GM12878 (cell line): ENCODE measurements around the gene TRPM5. TPM values are rescaled to one million over a fixed set of nuclear protein-coding genes. Genes with fewer than 3 reads are reported as not detected.

Experiments
- ATAC-seq: fragments of 200-7000 bp; cut with Tn5 transposase; 3 replicates; pipeline ENCODE4 v1.9.1; 2020; ENCODE audit warnings: mild to moderate bottlenecking, moderate library complexity
- BruUV-seq: library from RNA; stranded (reverse); fragments of 400-500 nt; replicated peaks from 2 replicates; lab custom pipeline; 2021; lab: Mats Ljungman, UMichigan
- CTCF ChIA-PET: fragments of 300-600 bp; sonication (Branson Sonifier 250); formaldehyde crosslinking; extraction: SDS; loops from one replicate; lab custom pipeline; 2021; ENCODE audit warnings: inconsistent platforms; lab: Yijun Ruan, JAX
- POLR2A ChIA-PET: fragments of 350-600 bp; formaldehyde crosslinking; extraction: SDS; loops from one replicate; lab custom pipeline; 2021; ENCODE audit warnings: inconsistent platforms; lab: Charles Lee
- RAD21 ChIA-PET: fragments of 300-600 bp; sonication (Branson Sonifier 250); formaldehyde crosslinking; loops from one replicate; lab custom pipeline; 2023; ENCODE audit warnings: antibody characterized with exemption; ENCODE audit not compliant: unreplicated experiment; lab: Charles Lee
- SMC1A ChIA-PET: fragments of 300-600 bp; sonication (Branson Sonifier 250); formaldehyde crosslinking; loops from one replicate; lab custom pipeline; 2023; ENCODE audit not compliant: unreplicated experiment, uncharacterized antibody; lab: Charles Lee
- DNase-seq: peaks from one replicate; pipeline ENCODE4 v3.0.0-alpha.2; 2011; ENCODE audit warnings: low read depth, low spot score
- FAIRE-seq: peaks from 3 replicates; lab custom pipeline; 2011; peaks lifted over from hg19 to GRCh38; lab: Jason Lieb, UNC
- H2AFZ ChIP-seq: 2 replicates; pipeline ENCODE4 v1.6.0; 2011; ENCODE audit warnings: low read depth, low read length, control low read depth; ENCODE audit not compliant: control insufficient read depth
- H3K27ac ChIP-seq: 2 replicates; pipeline ENCODE4 v1.5.1; 2011; ENCODE audit warnings: control low read depth; ENCODE audit not compliant: control insufficient read depth, insufficient read depth
- H3K27me3 ChIP-seq, 2 experiments: replicated peaks in 1 of 2; 2 replicates each; pipeline versions ENCODE4 v1.6.0 to v1.6.1; 2011; ENCODE audit warnings: low read length in 1 of 2; ENCODE audit not compliant: control insufficient read depth in 2 of 2, insufficient read depth in 2 of 2
- H3K36me3 ChIP-seq, 2 experiments: 2 replicates each; pipeline ENCODE4 v1.5.1; 2011; ENCODE audit warnings: low read length in 1 of 2; ENCODE audit not compliant: control insufficient read depth in 2 of 2, insufficient read depth in 2 of 2
- H3K4me1 ChIP-seq: 2 replicates; pipeline ENCODE4 v1.6.1; 2011; ENCODE audit warnings: mild to moderate bottlenecking, low read length, moderate library complexity, mixed read lengths; ENCODE audit not compliant: control insufficient read depth, insufficient read depth
- H3K4me2 ChIP-seq: 2 replicates; pipeline ENCODE4 v1.6.0; 2011; ENCODE audit warnings: control low read depth; ENCODE audit not compliant: control insufficient read depth, insufficient read depth
- H3K4me3 ChIP-seq: fragments of 200-600 bp; sonication (generic); 2 replicates; pipeline ENCODE4 v1.5.1; 2016
- H3K79me2 ChIP-seq: 2 replicates; pipeline ENCODE4 v1.6.0; 2011; ENCODE audit warnings: low read length; ENCODE audit not compliant: control insufficient read depth, insufficient read depth
- H3K9ac ChIP-seq: 2 replicates; pipeline ENCODE4 v1.8.0; 2011; ENCODE audit warnings: low read length, control low read depth, mixed read lengths; ENCODE audit not compliant: control insufficient read depth, insufficient read depth
- H3K9me3 ChIP-seq: replicated peaks from 3 replicates; pipeline ENCODE4 v1.5.1; 2011; ENCODE audit warnings: mild to moderate bottlenecking, low read length; ENCODE audit not compliant: control insufficient read depth, insufficient read depth
- H4K20me1 ChIP-seq: 2 replicates; pipeline ENCODE4 v1.6.0; 2011; ENCODE audit not compliant: control insufficient read depth, insufficient read depth
- DPF2 ChIP-seq: fragments of 450-650 bp; IDR thresholded peaks from 2 replicates; pipeline ENCODE4 v1.6.1; 2017; ENCODE audit warnings: mild to moderate bottlenecking
- HDAC2 ChIP-seq: fragments of 200-600 bp; sonication (generic); IDR thresholded peaks from 2 replicates; pipeline ENCODE4 v1.6.1; 2017
- HDGF ChIP-seq: fragments of 450-650 bp; IDR thresholded peaks from 2 replicates; pipeline ENCODE4 v1.6.1; 2016; ENCODE audit warnings: antibody characterized with exemption
- IKZF2 ChIP-seq, 2 experiments: fragments of 450-650 bp; IDR thresholded peaks; 2 replicates each; pipeline ENCODE4 v1.6.1; 2017; ENCODE audit warnings: mild to moderate bottlenecking in 2 of 2, moderate library complexity in 2 of 2
- KDM1A ChIP-seq: fragments of 200-600 bp; sonication (generic); IDR thresholded peaks from 2 replicates; pipeline ENCODE4 v1.6.1; 2016; ENCODE audit warnings: borderline replicate concordance
- MYB ChIP-seq: fragments of 150-350 bp; IDR thresholded peaks from 2 replicates; pipeline ENCODE4 v1.6.1; 2014; ENCODE audit warnings: mild to moderate bottlenecking, low read depth, low read length, borderline replicate concordance
- MYC ChIP-seq: IDR thresholded peaks from 2 replicates; pipeline ENCODE4 v1.6.1; 2011; ENCODE audit warnings: mild to moderate bottlenecking, low read length, moderate library complexity, inconsistent platforms; ENCODE audit not compliant: insufficient read depth, insufficient replicate concordance, insufficient read length, severe bottlenecking
- NFIC ChIP-seq: IDR thresholded peaks from 2 replicates; pipeline ENCODE4 v1.6.1; 2012; ENCODE audit warnings: low read depth, mild to moderate bottlenecking, inconsistent platforms, low read length, moderate library complexity
- PML ChIP-seq: IDR thresholded peaks from 2 replicates; pipeline ENCODE4 v1.6.1; 2012; ENCODE audit warnings: low read length, inconsistent platforms
- RCOR1 ChIP-seq: conservative IDR thresholded peaks from 2 replicates; pipeline ENCODE4 v1.6.1; 2012; ENCODE audit warnings: low read depth, low read length, improper control_type of control experiment
- STAT3 ChIP-seq: IDR thresholded peaks from 2 replicates; pipeline ENCODE4 v1.6.1; 2011; ENCODE audit warnings: low read depth, low read length, improper control_type of control experiment
- TBL1XR1 ChIP-seq: IDR thresholded peaks from 2 replicates; pipeline ENCODE4 v1.6.1; 2012; ENCODE audit warnings: low read depth, low read length, improper control_type of control experiment
- WGBS: methylation state at CpG from one replicate; pipeline ENCODE4 v1.1.6; 2016; ENCODE audit warnings: low lambda C conversion rate; ENCODE audit not compliant: insufficient replicate concordance, insufficient coverage; ENCODE audit errors: missing lambda C conversion rate; 5-methylcytosine and 5-hydroxymethylcytosine counted together
- in situ Hi-C: fragments of 300-500 bp; cut with MboI; formaldehyde crosslinking; loops from 9 replicates; pipeline ENCODE4 v1.14.3; 2018; ENCODE audit warnings: mixed read lengths
- intact Hi-C: fragments of 100-400 bp; cut with micrococcal nuclease; formaldehyde crosslinking; loops from one replicate; pipeline ENCODE4 v1.14.2; 2022; ENCODE audit not compliant: unreplicated experiment
- polyA plus RNA-seq, 11 experiments: library from polyadenylated mRNA; depleted of rRNA in 4 of 11; unstranded in 6 of 11; stranded (reverse) in 5 of 11; fragments of >200 nt; fragmentation: Nextera tagmentation in 4 of 11; fragmentation: Illumina TruSeq in 1 of 11; extraction: Ambion mirVana in 4 of 11; extraction: Trizol in 1 of 11; gene quantifications; 1 replicate in 1 of 11; 2 replicates in 10 of 11; pipeline versions ENCODE4 v1.2.1 to v1.2.3, GENCODE V29; 2011 to 2016; ENCODE audit warnings: inconsistent platforms in 2 of 11, missing spikeins in 2 of 11, low read depth in 1 of 11
- total RNA-seq, 4 experiments: library from RNA; depleted of rRNA in 3 of 4; stranded (reverse); fragments of >200 nt in 3 of 4; fragmentation: Illumina TruSeq in 1 of 4; extraction: Trizol in 1 of 4; gene quantifications; 2 replicates each; pipeline versions ENCODE4 v1.2.1 to v1.2.3, GENCODE V29; 2013 to 2021
- TF ChIP-seq, protein P1 (sequence below): fragments of 450-650 bp; IDR thresholded peaks from 2 replicates; pipeline ENCODE4 v1.6.1; 2017; ENCODE audit warnings: antibody characterized with exemption, mild to moderate bottlenecking, moderate library complexity
- TF ChIP-seq, protein P2 (sequence below): IDR thresholded peaks from 2 replicates; pipeline ENCODE4 v1.6.1; 2012; ENCODE audit warnings: low read depth, low read length, improper control_type of control experiment
- TF ChIP-seq, protein P3 (sequence below): fragments of 450-650 bp; conservative IDR thresholded peaks from 2 replicates; pipeline ENCODE4 v1.6.1; 2017; ENCODE audit warnings: mild to moderate bottlenecking, moderate library complexity
- TF ChIP-seq, protein P4 (sequence below): fragments of 450-650 bp; IDR thresholded peaks from 2 replicates; pipeline ENCODE4 v1.6.1; 2016; ENCODE audit warnings: mild to moderate bottlenecking

TRPM5 gene
- total and polyA plus RNA-seq, 10 of the 15 experiments (the other 5 are each of a cell fraction or from before 2014, with no cell fraction given): not detected

DNA sequence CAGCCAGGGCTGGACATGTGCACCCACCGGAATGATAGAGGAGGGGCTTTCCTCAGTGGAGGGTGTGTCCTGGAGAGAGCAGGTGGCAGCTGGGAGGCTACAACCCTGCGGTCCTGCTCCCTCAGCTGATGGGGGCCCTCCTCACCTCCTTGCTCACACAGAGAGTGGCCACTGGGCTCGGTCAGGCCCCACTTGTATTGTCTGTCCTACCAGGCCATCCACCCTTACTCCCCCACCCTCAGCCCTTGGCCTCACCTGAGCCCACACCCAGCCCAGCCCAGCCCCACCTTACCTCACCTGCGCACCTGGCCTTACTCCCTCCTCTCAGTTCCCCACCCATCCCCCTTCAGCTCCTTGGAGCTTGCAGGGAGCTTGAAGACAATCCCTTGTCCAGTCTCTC, 3.1 kb downstream of the TRPM5 start:
- Histone ChIP-seq H3K36me3 (no peaks in the 10 kb centered on the region), H3K79me2 (no peaks in the 10 kb centered on the region), H3K9ac (no peak overlapping the region), H3K27me3 (peaks cover 2 to 3% of the 10 kb centered on the region in 2 experiments; a peak in 3 of 4 replicates), H4K20me1 (no peaks in the 10 kb centered on the region), H3K27ac (no peak overlapping the region), H3K4me1 (no peaks in the 10 kb centered on the region), H3K4me2 (no peak overlapping the region), H2AFZ (no peak overlapping the region), H3K4me3 (no peak overlapping the region), H3K9me3 (no peaks in the 10 kb centered on the region; the same call in 2 of the 3 replicates)
- DNase-seq: no peak
- WGBS: 52% methylated on average over 4 of the region's 4 CpGs
- in situ Hi-C loops: no loop called here
- intact Hi-C loops: no loop called here
- CTCF ChIA-PET: interaction anchor here (0.7 kb wide), 1 partner anchor 133 kb away, joined by 3 read pairs; no protein-coding TSS in a partner anchor
- RAD21 ChIA-PET: interaction anchor here (0.7 kb wide), 1 partner anchor 21 kb away, joined by 3 read pairs; no protein-coding TSS in a partner anchor
- BruUV-seq: no TSS peak
- FAIRE-seq: no peak
- ATAC-seq: no peak
- POLR2A ChIA-PET: no interaction called here
- SMC1A ChIA-PET: no interaction called here
- TF ChIP-seq PML (no peak), NFIC (no peak), STAT3 (no peak), TBL1XR1 (no peak), IKZF2 (IDR thresholded peaks at IDR 0.05) (no peak), MYC (no peak), MYB (no peak), DPF2 (no peak), RCOR1 (no peak), HDGF (no peak), KDM1A (no peak), HDAC2 (no peak)
- TF ChIP-seq, protein P1, sequence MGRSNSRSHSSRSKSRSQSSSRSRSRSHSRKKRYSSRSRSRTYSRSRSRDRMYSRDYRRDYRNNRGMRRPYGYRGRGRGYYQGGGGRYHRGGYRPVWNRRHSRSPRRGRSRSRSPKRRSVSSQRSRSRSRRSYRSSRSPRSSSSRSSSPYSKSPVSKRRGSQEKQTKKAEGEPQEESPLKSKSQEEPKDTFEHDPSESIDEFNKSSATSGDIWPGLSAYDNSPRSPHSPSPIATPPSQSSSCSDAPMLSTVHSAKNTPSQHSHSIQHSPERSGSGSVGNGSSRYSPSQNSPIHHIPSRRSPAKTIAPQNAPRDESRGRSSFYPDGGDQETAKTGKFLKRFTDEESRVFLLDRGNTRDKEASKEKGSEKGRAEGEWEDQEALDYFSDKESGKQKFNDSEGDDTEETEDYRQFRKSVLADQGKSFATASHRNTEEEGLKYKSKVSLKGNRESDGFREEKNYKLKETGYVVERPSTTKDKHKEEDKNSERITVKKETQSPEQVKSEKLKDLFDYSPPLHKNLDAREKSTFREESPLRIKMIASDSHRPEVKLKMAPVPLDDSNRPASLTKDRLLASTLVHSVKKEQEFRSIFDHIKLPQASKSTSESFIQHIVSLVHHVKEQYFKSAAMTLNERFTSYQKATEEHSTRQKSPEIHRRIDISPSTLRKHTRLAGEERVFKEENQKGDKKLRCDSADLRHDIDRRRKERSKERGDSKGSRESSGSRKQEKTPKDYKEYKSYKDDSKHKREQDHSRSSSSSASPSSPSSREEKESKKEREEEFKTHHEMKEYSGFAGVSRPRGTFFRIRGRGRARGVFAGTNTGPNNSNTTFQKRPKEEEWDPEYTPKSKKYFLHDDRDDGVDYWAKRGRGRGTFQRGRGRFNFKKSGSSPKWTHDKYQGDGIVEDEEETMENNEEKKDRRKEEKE: no peak
- TF ChIP-seq, protein P2, sequence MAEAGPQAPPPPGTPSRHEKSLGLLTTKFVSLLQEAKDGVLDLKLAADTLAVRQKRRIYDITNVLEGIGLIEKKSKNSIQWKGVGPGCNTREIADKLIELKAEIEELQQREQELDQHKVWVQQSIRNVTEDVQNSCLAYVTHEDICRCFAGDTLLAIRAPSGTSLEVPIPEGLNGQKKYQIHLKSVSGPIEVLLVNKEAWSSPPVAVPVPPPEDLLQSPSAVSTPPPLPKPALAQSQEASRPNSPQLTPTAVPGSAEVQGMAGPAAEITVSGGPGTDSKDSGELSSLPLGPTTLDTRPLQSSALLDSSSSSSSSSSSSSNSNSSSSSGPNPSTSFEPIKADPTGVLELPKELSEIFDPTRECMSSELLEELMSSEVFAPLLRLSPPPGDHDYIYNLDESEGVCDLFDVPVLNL: no peak
- TF ChIP-seq, protein P3, sequence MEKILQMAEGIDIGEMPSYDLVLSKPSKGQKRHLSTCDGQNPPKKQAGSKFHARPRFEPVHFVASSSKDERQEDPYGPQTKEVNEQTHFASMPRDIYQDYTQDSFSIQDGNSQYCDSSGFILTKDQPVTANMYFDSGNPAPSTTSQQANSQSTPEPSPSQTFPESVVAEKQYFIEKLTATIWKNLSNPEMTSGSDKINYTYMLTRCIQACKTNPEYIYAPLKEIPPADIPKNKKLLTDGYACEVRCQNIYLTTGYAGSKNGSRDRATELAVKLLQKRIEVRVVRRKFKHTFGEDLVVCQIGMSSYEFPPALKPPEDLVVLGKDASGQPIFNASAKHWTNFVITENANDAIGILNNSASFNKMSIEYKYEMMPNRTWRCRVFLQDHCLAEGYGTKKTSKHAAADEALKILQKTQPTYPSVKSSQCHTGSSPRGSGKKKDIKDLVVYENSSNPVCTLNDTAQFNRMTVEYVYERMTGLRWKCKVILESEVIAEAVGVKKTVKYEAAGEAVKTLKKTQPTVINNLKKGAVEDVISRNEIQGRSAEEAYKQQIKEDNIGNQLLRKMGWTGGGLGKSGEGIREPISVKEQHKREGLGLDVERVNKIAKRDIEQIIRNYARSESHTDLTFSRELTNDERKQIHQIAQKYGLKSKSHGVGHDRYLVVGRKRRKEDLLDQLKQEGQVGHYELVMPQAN: no peak
- TF ChIP-seq, protein P4, sequence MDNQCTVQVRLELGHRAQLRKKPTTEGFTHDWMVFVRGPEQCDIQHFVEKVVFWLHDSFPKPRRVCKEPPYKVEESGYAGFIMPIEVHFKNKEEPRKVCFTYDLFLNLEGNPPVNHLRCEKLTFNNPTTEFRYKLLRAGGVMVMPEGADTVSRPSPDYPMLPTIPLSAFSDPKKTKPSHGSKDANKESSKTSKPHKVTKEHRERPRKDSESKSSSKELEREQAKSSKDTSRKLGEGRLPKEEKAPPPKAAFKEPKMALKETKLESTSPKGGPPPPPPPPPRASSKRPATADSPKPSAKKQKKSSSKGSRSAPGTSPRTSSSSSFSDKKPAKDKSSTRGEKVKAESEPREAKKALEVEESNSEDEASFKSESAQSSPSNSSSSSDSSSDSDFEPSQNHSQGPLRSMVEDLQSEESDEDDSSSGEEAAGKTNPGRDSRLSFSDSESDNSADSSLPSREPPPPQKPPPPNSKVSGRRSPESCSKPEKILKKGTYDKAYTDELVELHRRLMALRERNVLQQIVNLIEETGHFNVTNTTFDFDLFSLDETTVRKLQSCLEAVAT: no peak
